DMS53 treated with DMSO at 0.1 percent for 48 hours (cell line): ENCODE data around the gene FITM2.
"Not testable (repeated sequence)": the region's sequence is repeated elsewhere in the genome, so short reads cannot be mapped to it uniquely, and the experiment has no call there.

Source experiments
- DNase-seq: peaks from one replicate; lab custom pipeline; 2025; ENCODE audit not compliant: unreplicated experiment; lab: John Stamatoyannopoulos, UW

FITM2 gene, protein sequence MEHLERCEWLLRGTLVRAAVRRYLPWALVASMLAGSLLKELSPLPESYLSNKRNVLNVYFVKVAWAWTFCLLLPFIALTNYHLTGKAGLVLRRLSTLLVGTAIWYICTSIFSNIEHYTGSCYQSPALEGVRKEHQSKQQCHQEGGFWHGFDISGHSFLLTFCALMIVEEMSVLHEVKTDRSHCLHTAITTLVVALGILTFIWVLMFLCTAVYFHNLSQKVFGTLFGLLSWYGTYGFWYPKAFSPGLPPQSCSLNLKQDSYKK

DNA sequence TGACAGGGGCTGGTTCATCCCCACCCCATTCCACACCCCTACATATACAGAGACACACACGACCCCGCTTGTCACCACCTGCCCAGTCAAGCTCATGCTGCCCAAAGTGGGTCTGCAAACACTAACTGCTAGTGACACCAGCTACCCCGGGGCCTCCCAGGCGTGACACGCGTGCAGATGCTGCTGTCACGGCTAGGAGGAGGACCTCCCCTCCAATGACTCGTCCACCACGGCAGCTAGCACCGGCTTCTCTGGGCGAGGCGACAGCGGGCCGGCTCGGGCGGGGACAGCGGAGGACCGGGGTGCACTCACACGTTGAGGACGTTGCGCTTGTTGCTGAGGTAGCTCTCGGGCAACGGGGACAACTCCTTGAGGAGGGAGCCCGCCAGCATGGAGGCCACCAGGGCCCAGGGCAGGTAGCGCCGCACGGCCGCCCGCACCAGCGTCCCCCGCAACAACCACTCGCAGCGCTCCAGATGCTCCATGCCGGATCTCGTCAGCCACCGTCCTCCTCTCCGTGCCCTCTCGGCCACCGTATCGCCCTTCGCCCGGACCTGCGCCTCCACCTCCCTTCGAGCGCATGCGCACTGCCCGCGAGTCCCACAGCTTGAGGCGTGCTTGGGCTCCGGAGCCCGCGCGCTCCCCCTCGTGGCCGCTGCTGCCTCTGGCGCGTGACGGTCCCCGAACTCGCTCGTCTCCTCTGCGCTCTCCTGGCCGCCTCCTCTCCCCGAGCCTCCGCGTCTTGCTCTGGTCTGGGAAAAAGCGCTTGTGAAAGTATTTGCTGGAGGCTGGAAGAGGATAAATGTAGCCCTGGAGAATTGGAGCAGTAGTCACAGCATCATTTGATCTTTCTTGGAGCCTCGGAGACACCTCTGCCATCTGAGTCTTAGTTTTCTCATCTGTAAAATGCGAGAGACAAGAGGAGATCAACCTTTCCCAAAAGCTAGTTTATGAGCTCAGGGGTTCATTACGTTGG is at the start of gene FITM2:
TSS of gene FITM2 (minus strand) at position 539 of the 976 bp plus-strand sequence. CDS start at position 485, 54 bp downstream.
- peak; percentile 94 for DNase-seq

DNA sequence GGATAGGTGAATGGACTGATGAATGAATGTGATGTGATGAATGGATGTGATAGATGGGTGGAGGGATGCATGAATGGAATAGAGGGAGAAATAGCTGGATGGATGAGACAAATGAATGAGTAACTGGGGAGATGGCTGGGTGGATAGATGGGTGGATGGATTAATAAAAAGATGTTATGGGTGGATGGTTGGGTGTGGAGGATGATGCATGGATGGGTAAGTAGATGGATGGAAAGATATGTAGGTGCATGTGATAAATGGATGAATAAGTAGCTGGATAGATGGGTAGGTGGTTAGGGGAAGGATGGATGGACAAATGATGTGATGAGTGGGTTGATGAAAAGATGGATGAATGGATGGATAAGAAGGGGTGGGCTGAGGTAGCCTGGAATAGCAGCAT is 49.2 kb upstream of the FITM2 start:
- no peak for DNase-seq

DNA sequence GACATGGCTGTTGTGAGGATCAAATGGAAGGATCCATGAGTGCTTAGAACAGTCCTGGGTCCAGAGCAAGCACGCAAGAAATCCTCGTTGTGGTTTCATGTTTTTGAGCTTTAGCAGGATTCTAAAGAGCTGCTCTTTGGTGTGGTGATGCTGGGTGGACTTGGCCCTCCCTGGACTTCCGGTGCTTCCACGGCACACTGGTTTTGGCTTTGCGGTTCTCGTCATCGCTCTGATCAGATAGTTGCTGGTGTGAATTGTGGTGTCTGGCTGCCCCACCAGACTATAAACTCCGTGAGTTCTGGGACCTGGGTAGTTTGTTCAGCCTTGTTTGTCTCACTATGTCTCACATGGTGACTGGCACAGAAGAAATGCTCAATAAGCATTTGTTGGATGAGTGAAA is 47.8 kb upstream of the FITM2 start:
- no peak for DNase-seq

DNA sequence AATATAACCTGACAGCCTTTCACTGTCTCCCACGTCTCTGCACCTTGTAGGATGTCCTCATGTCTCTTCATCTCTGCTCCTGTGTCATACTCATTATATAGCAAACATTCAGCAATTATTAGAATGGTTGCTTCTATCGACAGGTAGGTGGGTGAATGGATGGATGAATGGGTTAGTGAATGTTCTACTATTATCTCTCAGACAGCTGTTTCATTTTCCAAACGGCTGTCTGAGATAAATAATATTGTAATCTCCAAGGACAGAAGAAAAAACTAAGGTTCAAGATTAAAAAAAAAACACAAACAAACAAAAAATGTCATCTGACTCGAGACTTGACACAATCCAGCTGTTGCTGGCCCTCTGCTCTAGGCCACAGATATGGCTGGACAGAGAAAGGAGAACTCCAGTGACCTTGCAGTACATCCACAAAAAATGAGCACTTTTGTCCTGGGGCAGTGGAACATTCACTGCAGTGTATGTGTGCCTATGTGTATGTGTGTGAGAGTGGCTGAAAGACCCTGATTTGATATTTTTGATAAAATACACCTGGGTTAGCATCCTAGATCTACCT is 46.6 kb upstream of the FITM2 start:
- DNase-seq = no peak

DNA sequence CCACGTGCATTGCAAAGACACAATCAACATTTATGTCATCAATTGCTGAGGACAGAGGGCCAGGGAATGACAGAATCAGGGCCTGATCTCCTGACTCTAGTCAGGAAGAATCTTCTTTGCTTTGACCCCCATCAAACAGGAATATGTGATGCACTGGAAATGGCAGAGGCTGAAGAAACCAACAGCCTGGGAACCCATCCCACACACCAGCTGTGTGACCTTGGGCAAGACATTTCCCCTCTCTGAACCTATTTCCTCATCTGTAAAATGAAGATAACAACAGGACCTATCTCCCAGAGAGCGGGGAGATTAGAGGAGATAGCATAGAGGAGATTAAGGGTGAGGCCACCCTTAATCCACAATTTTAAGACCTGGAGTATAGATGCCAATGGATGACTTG is 46.0 kb upstream of the FITM2 start:
- no peak for DNase-seq

DNA sequence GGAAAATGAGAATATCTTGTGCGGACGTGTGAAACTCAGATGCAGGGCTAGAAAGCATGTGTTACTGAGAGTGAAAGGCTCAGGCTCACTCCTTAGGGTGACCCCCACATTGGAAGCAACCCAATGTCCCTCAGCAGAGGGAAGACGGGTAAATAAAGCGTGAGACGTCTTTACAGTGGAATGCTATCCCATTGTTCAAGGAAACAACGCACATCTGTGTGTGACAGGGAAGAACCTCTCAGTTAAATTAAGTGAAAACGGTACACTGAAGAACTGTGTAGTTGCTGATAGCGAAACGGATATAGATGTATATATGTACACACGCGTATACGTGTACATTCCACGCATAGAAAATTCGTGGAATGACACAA is 45.3 kb upstream of the FITM2 start:
- no peak for DNase-seq

DNA sequence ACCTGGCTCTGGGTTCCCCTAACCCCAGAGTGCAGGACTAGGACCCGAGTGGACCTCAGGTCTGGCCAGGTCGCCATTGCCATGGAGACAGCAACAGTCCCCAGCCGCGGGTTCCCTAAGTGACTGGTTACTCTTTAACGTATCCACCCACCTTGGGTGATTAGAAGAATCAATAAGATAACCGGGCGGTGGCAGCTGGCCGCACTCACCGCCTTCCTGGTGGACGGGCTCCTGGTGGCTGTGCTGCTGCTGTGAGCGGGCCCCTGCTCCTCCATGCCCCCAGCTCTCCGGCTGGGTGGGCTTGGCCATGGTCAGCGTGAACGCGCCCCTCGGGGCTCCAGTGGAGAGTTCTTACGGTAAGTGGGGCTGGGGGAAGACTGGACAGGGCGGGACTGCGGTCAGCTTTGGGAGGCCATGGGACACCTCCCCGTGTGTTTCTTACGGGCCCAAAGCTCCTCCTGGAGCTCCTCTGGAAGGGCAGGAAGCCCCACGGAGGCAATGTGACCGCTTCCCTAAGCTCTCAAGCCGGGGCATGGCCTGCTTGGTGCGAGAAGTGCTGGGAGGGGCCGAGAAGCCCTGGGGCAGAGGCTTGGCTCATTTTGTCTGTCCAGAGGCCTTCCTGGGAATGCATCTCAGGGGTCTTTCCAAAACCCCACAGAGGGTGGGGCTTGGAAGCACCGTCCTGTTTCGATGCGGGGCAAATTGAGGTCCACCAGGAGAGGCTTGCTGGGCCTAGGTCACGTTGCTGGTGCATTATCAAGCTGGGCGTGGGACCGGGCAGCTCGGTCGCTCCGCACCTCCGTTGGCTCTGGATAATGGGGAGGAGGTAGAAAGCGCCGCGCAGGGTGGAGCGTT is 44.7 kb upstream of the FITM2 start, which contains the start of gene HNF4A:
TSS of gene HNF4A (plus strand) at position 202 of the 855 bp plus-strand sequence. CDS start at position 308, 106 bp downstream.
- DNase-seq = peak; percentile 57

DNA sequence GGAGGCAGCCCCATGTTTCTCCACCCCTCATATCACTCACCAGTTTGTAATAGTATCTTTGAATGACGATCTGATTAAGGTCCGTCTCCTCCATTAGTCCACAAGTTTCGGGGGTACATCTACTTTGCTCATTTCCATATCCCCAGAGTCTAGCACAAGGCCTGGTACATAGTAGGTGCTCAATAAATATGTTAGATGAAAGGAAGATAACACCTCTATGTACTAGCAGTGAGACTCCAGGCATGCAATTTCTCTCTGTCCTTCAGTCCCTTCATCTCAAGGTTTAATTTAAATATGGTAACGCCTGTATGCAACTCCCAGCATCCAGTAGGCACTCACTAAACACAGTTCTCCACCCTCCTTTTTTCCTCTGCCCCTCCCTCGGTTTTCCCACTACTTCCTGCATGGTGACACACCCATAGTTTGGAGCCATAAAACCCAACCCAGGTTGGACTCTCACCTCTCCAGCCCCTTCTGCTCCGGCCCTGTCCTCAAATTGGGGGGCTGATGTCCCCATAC is 44.0 kb upstream of the FITM2 start:
- peak; percentile 57 for DNase-seq

DNA sequence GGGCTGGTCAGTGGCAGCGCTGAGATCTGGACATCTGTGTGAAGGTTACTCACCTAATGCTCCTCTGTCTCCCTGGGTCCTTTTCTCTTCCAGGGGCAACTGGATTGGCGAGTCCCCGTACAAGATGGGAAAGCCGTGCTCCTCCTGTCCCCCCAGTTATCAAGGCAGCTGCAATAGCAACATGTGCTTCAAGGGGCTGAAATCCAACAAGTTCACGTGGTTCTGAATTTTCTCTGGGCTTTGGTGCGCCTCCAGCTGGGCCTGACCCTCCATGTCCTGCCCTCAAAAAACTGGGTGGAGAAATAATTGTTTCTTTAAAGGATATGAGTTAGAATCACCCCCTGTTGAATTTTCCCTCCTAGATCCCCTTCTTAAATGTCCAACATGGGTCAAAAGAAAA is 39.6 kb upstream of the FITM2 start:
- no peak for DNase-seq

DNA sequence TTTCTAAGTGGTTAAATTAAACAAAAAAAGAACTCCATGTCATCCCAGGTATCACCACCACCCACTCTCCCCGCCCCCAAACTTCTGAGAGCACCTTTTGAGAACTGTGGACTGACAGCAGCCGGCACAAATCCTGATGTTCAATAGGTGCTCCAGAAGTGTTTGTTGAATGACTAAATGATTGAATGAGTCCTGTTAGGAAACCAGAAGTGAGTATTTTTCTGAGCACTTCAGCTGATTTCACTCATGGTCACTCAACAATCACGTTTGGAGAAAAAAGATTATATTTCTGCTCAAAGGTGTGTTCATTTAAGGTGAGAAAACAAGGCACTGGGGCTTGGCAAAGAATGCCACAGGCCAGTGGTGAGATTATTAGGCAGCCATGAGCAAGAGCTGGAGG is 38.3 kb upstream of the FITM2 start:
- no peak for DNase-seq

DNA sequence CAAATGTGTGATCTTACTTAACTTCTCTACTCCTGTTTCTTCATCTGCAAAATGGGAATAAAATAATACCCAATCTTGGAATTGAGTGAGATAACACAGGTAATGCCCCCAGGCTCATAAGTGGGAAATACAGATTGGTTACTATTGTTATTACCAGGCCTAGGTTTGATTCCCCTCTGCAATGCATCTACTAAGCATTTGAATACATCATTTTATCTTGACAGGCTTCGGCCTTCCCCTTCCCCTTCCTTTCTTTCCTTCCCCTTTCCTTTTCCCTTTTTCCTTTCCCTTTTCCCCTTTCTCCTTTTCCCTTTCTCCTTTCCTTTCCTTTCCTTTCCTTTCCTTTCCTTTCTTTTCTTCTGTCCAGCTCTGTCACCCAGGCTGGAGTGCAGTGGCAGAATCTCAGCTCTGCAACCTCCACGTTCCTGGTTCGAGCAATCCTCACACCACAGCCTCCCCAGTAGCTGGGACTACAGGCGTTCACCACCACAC is 37.2 kb upstream of the FITM2 start:
- no peak for DNase-seq

DNA sequence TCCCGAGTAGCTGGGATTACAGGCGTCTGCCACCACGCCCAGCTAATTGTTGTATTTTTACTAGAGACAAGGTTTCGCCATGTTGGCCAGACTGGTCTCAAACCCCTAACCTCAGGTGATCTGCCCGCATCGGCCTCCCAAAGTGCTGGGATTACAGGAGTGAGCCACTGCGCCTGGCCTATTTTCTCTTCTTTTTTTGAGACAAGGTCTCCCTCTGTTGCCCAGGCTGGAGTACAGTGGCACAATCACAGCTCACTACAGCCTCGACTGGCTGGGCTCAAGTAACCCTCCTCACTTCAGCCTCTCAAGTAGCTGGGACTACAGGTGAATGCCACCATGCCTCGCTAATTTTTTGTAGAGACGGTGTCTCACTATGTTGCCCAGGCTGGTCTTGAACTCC is 34.9 kb upstream of the FITM2 start:
- DNase-seq = not testable (repeated sequence)

DNA sequence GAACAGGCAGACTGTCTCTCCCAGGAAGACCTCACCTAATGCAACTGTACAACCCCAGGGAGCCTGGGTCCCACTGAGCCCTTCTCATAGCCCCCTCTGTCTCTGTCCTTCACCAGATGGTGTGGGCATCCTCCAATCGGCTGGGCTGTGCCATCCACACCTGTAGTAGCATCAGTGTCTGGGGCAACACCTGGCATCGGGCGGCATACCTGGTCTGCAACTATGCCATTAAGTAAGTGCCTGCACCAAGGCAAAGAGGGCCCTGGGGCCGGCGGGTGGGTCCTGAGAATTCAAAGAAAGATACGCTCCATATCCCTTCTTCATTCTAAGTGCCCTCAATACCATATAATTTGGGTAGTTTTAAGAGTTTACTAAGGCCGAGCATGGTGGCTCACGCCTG is 34.1 kb upstream of the FITM2 start:
- DNase-seq = no peak

DNA sequence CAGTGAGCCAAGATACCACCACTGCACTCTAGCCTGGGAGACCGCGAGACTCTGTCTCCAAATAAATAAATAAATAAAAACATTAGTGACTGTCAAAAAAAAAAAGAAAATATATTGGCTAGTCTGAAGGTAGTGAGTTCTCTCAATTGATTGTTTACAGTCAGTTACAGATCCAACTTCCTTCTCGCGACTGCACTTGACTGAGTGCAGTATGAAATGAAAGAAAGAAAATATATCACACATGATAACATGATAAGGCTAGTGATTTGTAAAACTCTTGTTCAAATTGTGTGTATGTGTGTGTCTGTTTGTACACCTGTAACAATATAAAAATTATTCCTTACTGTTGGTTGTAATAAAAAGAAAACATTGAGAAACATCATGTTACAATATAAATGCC is 33.7 kb upstream of the FITM2 start:
- DNase-seq = no peak

DNA sequence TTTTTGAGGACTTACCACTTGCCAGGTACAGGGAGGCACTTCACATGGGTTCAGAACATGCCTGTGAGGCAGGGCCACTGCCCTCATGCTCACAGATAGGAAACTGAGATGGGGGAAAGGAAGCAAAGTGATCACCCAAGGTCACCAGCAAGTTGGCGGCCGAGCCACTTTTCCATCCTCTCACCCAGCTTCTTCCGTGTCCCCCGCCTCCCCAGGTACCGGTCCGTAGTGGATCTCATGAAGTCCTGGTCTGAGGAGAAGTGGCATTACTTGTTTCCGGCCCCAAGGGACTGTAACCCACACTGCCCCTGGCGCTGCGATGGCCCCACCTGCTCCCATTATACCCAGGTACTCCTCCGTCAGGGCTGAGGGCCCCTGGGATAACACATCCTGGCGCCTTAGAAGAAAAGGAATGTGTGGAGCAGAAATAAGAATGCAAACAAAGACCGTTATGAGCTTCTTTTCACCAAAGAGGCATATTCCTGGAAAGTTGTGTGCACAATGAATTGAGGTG is 32.2 kb upstream of the FITM2 start:
- no peak for DNase-seq

DNA sequence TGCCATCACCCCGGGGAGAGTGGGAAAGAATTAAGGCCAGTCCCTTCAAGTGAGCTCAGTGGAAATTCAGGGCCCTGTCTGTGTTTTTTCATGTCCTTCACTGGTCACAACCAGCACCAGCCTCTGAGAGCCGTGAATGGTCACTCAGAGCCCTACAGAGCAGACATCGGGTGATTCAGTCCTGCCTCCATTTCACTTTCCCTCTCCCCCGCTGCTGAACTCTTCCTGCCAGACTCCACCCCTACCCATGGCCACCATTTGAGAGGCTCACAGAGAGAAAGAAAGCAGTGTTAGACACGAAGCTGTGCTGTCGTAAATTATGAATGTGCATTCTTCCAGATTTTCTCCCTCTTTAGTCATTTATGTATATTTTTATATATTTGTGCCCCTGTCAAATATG is 31.2 kb upstream of the FITM2 start:
- no peak for DNase-seq

DNA sequence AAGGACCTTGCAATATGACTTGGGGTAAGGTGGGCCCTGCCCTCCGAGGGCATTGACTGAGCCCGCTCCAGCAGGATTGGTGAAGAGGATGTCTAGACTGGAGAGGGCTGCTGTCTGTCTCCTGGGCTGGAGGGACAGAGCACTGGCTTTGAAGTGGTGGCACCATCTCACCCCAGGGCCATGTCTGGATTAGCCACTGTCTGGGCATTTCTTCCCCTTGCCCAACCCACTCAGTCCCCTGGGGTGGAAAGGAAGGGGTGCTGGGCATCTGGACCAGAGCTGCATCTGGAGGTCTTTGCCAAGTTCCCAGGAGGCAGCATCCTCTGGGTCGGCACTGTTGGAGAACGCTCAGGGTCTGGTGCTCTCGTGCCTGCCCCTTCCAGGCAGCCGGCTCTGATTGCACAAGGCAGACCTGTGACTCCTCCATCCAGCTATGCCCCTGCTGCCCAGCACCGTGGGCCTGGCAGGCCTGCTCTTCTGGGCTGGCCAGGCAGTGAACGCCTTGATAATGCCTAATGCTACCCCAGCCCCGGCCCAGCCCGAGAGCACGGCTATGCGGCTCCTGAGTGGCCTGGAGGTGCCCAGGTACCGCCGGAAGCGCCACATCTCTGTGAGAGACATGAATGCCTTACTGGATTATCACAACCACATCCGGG is 25.9 kb upstream of the FITM2 start, which contains the start of gene R3HDML:
TSS of gene R3HDML (plus strand) at position 319 of the 656 bp plus-strand sequence. CDS start at position 434, 115 bp downstream.
- DNase-seq = no peak

DNA sequence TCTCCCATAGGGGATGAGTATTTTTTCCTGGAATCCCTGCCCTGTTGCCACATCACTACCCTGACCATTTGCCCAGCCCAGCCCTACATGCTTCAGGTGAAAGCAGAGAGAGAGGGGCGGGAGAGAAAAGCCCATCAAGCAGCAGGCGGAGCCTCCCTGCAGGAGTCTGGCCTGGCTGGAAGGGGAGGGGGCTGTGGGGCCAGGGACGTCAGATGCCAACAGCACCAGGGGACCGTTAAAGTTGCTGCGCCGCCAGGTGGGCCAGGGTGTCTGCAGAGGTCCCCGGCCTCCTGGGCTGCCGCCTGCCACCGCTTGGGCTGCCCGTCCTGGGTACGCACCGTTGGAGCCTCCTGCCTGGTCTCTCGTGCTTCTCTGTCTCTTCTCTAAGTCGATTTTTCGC is 25.1 kb upstream of the FITM2 start:
- DNase-seq = no peak

DNA sequence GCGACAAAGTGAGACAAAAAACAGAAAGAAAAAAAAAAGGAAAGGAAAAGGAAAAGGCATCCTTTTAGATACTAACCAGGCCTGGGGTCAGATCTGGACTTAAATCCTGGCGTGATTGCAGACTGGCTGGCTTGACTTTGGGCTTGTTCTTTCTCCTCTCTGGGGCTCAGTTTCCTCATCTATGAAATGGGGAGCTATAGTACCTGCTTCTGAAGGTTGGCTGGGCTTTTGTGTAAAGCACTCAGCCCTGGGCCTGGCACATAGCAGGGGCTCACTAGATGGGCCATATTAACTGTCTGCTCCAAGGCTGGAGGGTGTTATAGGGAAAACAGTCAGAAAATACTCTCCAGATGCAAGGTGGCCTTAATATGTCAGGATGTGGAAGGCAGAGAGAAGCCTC is 24.7 kb upstream of the FITM2 start:
- no peak for DNase-seq

DNA sequence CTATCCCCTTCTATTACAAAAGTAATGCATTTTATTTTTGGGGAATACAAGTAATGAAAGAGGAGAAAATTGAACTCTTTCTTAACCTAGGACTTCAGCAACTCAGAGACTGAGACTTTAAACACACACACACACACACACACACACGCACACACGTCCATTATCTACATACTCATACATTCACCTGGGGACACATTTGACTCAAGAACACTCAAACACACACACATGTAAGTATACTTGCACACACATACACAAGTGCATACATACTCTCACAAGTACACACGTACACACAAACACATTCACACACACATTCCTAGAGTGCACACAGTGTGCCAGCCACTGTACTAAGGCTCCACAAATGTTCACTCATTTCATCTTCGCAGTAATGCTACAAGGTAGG is 23.7 kb upstream of the FITM2 start:
- DNase-seq = no peak
